Muscle of arm (tissue), 12 donors: ENCODE results near the gene CNTNAP3. TPM values are rescaled to one million over a fixed set of nuclear protein-coding genes. Genes with fewer than 3 reads are reported as not detected.
"Not testable (repeated sequence)": the region's sequence is repeated elsewhere in the genome, so short reads cannot be mapped to it uniquely, and the experiment has no call there.

Experiments used
- DNase-seq: peaks from one replicate; pipeline ENCODE4 v3.0.0-alpha.2; 2013
- polyA plus RNA-seq, 12 donors: library from polyadenylated mRNA; unstranded; fragments of 120-200 nt; gene quantifications; one replicate each; pipeline ENCODE4 v1.2.1, GENCODE V29; 2013; ENCODE audit not compliant: insufficient read length in 12 of 12

The CNTNAP3 gene
- polyA plus RNA-seq, 12 donors, result 1.2 to 5.0 (median 2.0) TPM; not detected in 2

DNA sequence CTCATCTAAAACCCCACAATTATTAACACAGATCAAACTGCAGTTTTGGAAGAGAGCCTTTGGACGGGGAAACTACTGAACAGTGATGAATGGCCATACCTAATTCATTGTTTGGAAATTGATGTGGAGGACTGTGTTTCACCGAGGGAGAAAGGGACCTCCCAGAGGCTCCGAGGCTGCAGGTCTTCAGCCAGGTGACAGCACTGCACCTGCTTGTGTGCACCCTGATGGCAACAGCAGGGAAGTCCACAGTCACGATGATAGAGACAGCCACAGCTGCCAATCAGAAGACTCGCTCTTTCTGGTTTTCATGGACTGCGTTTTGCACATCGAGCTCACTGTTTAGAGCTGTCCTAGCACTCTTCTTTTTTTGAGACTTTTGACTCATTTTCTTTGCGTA is 214.4 kb downstream of the CNTNAP3 start:
- DNase-seq, result not testable (repeated sequence)

- not testable (repeated sequence) for DNase-seq
Observed at GRCh38 chr9:39067683-39068082, 220.3 kb downstream of the CNTNAP3 start.

- not testable (repeated sequence) for DNase-seq
Observed at GRCh38 chr9:39062966-39063365, 225.0 kb downstream of the CNTNAP3 start.

- DNase-seq, result not testable (repeated sequence)
Observed at GRCh38 chr9:39054453-39054852, 233.5 kb downstream of the CNTNAP3 start.

DNA sequence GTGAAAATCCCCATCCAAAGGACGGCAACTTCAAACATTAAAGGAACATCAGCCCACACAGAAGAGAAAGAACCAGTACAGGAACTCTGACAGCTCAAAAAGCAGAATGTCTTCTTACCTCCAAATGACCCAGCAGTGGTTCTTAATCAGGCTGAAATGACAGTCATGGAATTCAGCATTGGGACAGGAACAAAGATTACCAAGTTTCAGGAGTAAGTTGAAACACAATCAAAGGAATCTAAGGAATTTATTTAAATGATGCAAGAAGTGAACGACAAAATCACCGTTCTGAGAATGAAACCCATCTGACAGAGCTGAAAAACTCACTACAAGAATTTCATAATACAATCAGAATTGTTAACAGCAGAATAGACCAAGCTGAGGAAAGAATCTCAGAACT is 241.1 kb downstream of the CNTNAP3 start:
- DNase-seq, result not testable (repeated sequence)

GRCh38 chr9:39042352-39042803 is 245.6 kb downstream of the CNTNAP3 start:
- not testable (repeated sequence) for DNase-seq

DNA sequence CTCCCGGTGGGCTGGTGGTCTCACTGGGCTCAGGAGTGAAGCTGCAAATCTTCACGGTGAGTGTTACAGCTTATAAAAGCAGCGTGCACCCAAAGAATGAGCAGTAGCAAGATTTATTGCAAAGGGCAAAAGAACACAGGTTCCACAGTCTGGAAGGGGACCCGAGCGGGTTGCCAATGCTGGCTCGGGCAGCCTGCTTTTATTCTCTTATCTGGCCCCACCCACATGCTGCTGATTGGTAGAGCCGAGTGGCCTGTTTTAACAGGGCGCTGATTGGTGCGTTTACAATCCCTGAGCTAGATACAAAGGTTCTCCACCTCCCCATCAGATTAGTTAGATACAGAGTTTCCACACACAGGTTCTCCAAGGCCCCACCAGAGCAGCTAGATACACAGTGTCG is 246.2 kb downstream of the CNTNAP3 start:
- DNase-seq, result not testable (repeated sequence)

- not testable (repeated sequence) for DNase-seq
Observed at GRCh38 chr9:39039148-39039547, 248.8 kb downstream of the CNTNAP3 start.

DNA sequence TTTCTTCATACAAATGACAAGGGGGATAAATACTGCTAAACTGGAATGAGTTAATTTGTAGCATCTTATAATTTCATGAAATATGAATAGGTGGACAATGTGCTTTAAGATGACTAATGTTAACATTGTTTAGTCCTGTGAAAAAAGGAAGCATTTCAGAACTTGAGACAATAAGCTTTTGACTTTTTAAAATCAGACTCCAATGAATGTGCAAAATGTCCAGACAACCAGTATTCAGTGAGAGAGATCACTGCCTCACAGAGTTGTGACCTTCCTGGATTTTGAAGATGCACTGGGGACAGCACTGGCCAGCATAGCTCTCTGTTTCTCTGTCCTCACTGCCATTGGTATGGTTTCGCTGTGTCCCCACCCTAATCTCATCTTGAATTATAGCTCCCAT is 249.7 kb downstream of the CNTNAP3 start:
- DNase-seq, result not testable (repeated sequence)

DNA sequence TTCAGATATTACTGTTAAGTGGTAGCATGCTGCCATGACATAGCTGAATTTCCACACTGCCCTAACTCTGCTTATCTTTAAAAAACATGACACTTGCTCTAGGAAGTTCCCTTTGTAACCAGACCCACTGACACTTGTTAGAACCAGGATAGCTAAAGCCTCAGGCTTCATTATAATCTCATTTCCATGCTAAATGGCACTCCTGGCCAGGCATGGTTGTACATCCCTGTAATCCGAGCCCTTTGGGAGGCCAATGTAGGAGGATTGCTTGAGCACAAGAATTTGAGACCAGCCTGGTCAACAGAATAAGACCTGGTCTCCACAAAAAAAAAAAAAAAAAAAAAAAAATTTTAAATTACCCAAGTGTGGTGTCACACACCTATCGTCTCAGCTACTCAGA is 254.1 kb downstream of the CNTNAP3 start:
- not testable (repeated sequence) for DNase-seq

- not testable (repeated sequence) for DNase-seq
Observed at GRCh38 chr9:39030204-39031019, 257.6 kb downstream of the CNTNAP3 start.

- not testable (repeated sequence) for DNase-seq
Observed at GRCh38 chr9:39028855-39029254, 259.1 kb downstream of the CNTNAP3 start.

DNA sequence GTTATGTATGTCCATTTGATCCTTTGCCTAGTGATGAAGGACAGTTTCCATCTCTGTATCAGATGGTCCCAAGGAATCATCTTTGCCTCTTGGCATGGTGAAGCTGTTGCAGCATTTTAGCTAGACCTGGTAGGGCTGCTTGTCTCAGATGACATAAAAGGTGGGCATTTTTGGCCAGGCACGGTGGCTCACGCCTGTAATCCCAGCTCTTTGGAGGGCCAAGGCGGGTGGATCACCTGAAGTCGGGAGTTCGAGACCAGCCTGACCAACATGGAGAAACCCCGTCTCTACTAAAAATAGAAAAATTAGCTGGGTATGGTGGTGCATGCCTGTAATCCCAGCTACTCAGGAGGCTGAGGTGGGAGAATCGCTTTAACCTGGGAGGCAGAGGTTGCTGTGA is 259.8 kb downstream of the CNTNAP3 start:
- not testable (repeated sequence) for DNase-seq

DNA sequence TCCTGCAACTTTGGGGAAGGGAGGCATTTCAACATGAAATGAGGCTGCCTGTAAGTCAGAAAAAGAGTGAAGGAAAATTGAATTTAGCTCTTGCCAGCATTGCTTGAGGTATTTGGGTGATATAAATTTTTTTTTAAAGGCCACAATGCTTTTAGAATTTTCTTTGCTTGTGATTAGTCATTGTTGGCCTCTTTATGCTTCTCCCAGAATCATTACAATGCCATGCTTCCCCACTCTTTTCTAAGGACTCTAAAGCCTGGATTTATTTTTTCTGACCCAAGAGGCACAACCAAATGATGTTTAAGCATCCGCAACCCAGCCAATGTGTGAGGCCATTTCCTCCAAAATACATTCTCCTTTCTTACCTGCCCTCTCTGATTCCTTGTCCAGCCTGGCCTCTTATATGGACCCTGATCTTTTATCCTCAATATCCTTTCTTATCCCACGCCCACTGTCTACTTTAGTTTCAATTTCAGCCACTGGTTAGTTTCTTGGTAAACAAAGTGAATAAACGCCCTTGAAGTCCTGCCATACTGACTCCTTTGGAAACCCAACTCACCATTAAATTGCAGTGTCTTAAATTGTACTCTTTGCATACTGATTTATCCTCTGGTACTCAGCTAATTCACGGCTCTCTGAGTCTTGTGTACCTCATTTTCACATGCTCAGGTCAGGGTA is 261.9 kb downstream of the CNTNAP3 start:
- DNase-seq, result not testable (repeated sequence)

Other genes with a start within 250 kb of the CNTNAP3 start
- gene SPATA31A1, start 67.5 kb upstream of the CNTNAP3 start, polyA plus RNA-seq, result not detected